ENCODE measurements around the gene M1AP.
A peak's percentile ranks its signal among the peaks of the same experiment; 100 is the strongest.

Gene M1AP

DNA sequence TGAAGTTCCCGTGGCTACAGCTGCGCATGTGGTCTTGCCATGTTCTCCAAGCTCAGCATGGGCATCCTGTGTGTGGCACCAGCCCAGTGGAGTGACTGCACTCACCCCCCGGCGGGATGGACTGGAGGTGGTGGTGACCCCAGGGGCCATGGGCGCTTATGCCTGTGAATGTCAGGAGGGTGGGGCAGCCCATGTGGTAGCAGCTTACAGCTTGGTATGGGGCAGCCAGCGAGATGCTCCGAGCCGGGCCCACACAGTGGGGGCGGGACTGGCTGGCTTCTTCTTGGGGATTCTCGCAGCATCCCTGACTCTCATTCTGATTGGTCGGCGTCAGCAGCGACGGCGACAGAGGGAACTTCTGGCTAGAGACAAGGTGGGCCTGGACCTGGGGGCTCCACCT, 31.5 kb upstream of the M1AP start:
- no peaks in the 10 kb centered on the region for H3K27me3 ChIP-seq (replicated peaks; ENCODE audit: control insufficient read depth, insufficient read depth, low read length)
- no peaks in the 10 kb centered on the region for H3K9me3 ChIP-seq (ENCODE audit: control insufficient read depth, low read length)
- no peak overlapping the region for H3K4me3 ChIP-seq (ENCODE audit: low read length)
- no peaks in the 10 kb centered on the region for H3K4me1 ChIP-seq (ENCODE audit: control insufficient read depth, insufficient read depth, low read length)
- DNase-seq (ENCODE audit: low read depth): no peak
- no peak overlapping the region for H3K9ac ChIP-seq (ENCODE audit: low read length)
- H3K36me3 ChIP-seq (ENCODE audit: control insufficient read depth, insufficient read depth, low read length, severe bottlenecking): peaks cover 7% of the 10 kb centered on the region

DNA sequence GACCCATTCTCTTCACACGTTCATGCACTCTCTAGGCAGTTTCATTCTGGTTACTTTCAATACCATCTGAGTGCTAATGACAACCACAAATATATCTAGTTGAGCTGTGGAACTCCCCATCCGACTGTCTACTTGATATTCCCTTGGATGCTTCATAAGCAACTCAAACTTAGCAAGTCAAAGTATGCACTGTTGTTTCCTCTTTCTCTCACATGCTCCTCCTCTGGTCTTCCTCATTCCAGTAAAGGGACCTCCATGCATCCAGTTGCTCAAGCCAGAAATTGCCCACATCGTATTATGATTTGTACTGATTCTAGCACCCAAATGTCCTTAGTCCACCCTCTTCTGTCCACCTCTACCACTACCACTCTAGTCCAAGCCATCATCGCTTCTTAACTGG, 28.2 kb upstream of the M1AP start:
- H3K9me3 ChIP-seq (ENCODE audit: control insufficient read depth, low read length): no peaks in the 10 kb centered on the region
- H3K27me3 ChIP-seq (replicated peaks; ENCODE audit: control insufficient read depth, insufficient read depth, low read length): no peaks in the 10 kb centered on the region
- H3K9ac ChIP-seq (ENCODE audit: low read length): no peak overlapping the region
- H3K4me1 ChIP-seq (ENCODE audit: control insufficient read depth, insufficient read depth, low read length): peaks cover 12% of the 10 kb centered on the region
- no peak overlapping the region for H3K4me3 ChIP-seq (ENCODE audit: low read length)
- no peak for DNase-seq (ENCODE audit: low read depth)
- peaks cover 7% of the 10 kb centered on the region for H3K36me3 ChIP-seq (ENCODE audit: control insufficient read depth, insufficient read depth, low read length, severe bottlenecking)

DNA sequence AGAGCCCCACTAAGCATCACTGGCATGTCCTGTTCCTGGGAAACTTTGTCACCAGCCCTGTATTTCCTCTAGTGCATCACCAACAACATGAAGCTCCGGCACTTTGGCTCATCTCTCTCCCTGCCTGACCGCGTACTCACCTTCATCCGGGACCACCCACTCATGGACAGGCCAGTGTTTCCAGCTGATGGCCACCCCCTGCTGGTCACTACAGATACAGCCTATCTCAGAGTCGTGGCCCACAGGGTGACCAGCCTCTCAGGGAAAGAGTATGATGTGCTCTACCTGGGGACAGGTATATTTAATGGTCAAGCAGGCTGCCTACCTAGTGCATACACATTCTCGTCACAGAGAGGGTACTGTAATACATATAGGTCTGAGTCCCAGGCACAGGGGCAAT, 27.0 kb upstream of the M1AP start:
- Histone ChIP-seq H3K9me3 (ENCODE audit: control insufficient read depth, low read length) (no peaks in the 10 kb centered on the region), H3K4me3 (ENCODE audit: low read length) (no peak overlapping the region), H3K9ac (ENCODE audit: low read length) (no peak overlapping the region), H3K36me3 (ENCODE audit: control insufficient read depth, insufficient read depth, low read length, severe bottlenecking) (peaks cover 7% of the 10 kb centered on the region), H3K27me3 (replicated peaks; ENCODE audit: control insufficient read depth, insufficient read depth, low read length) (no peaks in the 10 kb centered on the region), H3K4me1 (ENCODE audit: control insufficient read depth, insufficient read depth, low read length) (peaks cover 23% of the 10 kb centered on the region)
- no peak for DNase-seq (ENCODE audit: low read depth)

DNA sequence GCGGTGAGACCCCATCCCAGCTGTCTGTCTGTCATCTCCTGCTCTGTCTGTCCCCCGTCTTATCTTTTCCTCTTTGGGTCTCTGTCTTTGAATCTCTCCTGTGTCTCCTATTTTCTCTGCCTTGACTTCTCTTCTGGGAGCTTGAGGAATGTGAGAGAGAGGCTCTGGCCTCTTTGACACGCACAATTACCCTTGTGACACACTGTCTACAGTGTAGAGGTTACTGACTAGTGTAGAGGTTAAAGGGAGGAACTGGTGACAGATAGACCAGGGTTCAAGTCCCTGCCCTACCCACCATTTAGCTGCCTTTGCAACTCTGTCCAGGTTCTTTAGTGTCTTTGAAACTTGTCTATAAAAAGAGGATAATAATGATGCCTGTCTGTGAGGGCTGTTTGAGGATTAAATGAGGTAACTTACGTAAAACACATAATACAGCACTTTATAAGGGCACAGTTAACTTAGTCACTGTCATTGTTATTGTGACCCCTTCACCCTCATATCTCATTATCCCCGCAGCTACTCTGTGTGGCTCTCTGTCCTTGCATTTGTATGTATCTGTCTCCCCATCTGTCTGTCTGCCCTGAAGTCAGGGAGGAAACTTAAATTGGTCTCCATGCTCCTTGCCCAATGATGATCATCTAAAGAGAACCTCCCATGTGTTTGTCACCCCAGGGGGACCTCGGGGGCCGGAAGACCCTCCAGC, 25.8 kb upstream of the M1AP start:
- no peaks in the 10 kb centered on the region for H3K9me3 ChIP-seq (ENCODE audit: control insufficient read depth, low read length)
- peaks cover 7% of the 10 kb centered on the region for H3K36me3 ChIP-seq (ENCODE audit: control insufficient read depth, insufficient read depth, low read length, severe bottlenecking)
- H3K4me1 ChIP-seq (ENCODE audit: control insufficient read depth, insufficient read depth, low read length): peaks cover 26% of the 10 kb centered on the region
- H3K27me3 ChIP-seq (replicated peaks; ENCODE audit: control insufficient read depth, insufficient read depth, low read length): no peaks in the 10 kb centered on the region
- H3K9ac ChIP-seq (ENCODE audit: low read length): no peak overlapping the region
- H3K4me3 ChIP-seq (ENCODE audit: low read length): no peak overlapping the region
- DNase-seq (ENCODE audit: low read depth): no peak

DNA sequence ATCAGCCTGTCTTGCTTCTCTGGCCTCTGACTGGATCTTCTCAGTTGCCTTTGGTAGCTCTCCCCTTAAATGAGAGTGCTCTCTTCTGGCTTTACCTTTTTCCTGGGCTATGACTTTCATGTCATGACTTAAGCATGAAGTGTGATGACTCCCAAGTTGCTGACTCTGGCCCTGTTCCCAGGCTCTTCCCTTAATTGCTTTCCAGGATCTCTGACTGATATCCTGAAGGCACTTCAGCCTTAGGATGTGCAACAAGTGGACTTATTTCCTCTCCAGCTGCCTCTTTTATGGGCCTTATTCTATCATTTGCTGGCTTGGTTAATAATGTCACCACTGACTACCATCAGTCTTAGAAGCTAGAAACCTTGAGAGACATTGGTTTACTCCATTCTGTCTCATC, 23.3 kb upstream of the M1AP start:
- Histone ChIP-seq H3K4me1 (ENCODE audit: control insufficient read depth, insufficient read depth, low read length) (peaks cover 26% of the 10 kb centered on the region), H3K9ac (ENCODE audit: low read length) (peak overlapping the region; percentile 27), H3K9me3 (ENCODE audit: control insufficient read depth, low read length) (no peaks in the 10 kb centered on the region), H3K4me3 (ENCODE audit: low read length) (no peak overlapping the region), H3K27me3 (replicated peaks; ENCODE audit: control insufficient read depth, insufficient read depth, low read length) (no peaks in the 10 kb centered on the region), H3K36me3 (ENCODE audit: control insufficient read depth, insufficient read depth, low read length, severe bottlenecking) (peaks cover 7% of the 10 kb centered on the region)
- DNase-seq (ENCODE audit: low read depth): no peak

DNA sequence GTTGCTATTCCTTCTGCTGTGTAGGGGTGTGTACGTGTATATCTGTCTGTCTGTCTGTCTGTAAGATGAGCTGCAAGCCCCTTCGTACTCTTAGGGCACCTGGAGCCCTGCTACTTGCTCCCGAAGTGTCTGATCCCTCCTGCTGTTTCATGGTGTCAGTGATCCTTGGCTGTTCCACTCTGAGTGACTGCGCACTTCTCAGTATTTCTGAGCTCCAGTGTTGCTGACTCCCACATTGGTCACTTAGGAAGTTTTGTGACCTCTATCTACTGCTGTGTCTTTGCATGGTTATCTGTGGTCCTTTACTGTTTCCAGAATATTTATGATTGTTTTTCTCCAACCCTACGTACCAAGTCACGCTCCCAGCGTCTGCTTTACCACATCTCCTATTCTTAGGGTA, 22.1 kb upstream of the M1AP start:
- H3K27me3 ChIP-seq (replicated peaks; ENCODE audit: control insufficient read depth, insufficient read depth, low read length): no peaks in the 10 kb centered on the region
- no peaks in the 10 kb centered on the region for H3K9me3 ChIP-seq (ENCODE audit: control insufficient read depth, low read length)
- peak overlapping the region; percentile 37 for H3K9ac ChIP-seq (ENCODE audit: low read length)
- no peak overlapping the region for H3K4me3 ChIP-seq (ENCODE audit: low read length)
- no peak for DNase-seq (ENCODE audit: low read depth)
- peaks cover 26% of the 10 kb centered on the region for H3K4me1 ChIP-seq (ENCODE audit: control insufficient read depth, insufficient read depth, low read length)
- H3K36me3 ChIP-seq (ENCODE audit: control insufficient read depth, insufficient read depth, low read length, severe bottlenecking): no peaks in the 10 kb centered on the region

DNA sequence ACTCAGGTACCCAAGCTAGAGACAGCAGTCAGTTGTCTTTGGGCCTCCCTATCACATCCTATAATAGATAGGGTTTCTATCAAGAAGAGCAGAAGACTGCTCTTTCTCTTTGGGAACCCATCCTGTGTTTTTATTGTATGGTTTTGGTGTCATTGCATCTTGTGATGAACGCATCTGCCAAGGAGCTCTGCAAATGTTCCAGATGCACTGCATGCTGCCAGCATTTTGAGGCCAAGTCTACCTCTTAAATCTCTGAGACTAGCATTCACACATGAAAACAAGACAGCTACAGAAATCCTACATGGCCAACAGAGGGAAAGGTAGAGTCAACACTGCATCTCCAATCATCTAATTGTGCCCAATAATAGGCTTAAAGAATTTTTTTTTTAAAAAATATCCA, 20.0 kb upstream of the M1AP start:
- no peaks in the 10 kb centered on the region for H3K27me3 ChIP-seq (replicated peaks; ENCODE audit: control insufficient read depth, insufficient read depth, low read length)
- H3K36me3 ChIP-seq (ENCODE audit: control insufficient read depth, insufficient read depth, low read length, severe bottlenecking): no peaks in the 10 kb centered on the region
- no peak overlapping the region for H3K9ac ChIP-seq (ENCODE audit: low read length)
- DNase-seq (ENCODE audit: low read depth): no peak
- H3K9me3 ChIP-seq (ENCODE audit: control insufficient read depth, low read length): no peaks in the 10 kb centered on the region
- H3K4me1 ChIP-seq (ENCODE audit: control insufficient read depth, insufficient read depth, low read length): peaks cover 26% of the 10 kb centered on the region
- H3K4me3 ChIP-seq (ENCODE audit: low read length): no peak overlapping the region

DNA sequence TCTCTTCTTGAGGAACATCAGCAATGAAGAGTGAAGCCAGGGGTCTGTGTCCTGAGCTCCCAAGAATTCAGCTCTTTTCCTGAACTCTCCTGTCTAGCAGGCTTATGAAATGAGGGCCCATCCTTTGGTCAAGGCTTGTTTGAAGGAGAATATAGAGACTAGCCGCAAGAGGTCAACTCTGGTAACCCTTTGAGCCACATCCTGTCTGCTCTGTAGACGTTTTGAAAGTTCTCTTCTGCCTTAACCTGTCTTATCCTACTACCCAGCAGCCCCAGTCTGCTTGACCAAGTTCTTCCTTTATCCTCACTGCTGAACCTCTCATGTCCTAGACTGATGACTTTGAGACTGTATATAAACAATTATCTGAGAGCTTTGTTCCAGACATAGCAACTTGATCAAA, 11.3 kb upstream of the M1AP start:
- no peak overlapping the region for H3K4me3 ChIP-seq (ENCODE audit: low read length)
- no peaks in the 10 kb centered on the region for H3K9me3 ChIP-seq (ENCODE audit: control insufficient read depth, low read length)
- DNase-seq (ENCODE audit: low read depth): no peak
- H3K27me3 ChIP-seq (replicated peaks; ENCODE audit: control insufficient read depth, insufficient read depth, low read length): no peaks in the 10 kb centered on the region
- no peak overlapping the region for H3K9ac ChIP-seq (ENCODE audit: low read length)
- H3K36me3 ChIP-seq (ENCODE audit: control insufficient read depth, insufficient read depth, low read length, severe bottlenecking): no peaks in the 10 kb centered on the region
- H3K4me1 ChIP-seq (ENCODE audit: control insufficient read depth, insufficient read depth, low read length): peaks cover 4% of the 10 kb centered on the region

DNA sequence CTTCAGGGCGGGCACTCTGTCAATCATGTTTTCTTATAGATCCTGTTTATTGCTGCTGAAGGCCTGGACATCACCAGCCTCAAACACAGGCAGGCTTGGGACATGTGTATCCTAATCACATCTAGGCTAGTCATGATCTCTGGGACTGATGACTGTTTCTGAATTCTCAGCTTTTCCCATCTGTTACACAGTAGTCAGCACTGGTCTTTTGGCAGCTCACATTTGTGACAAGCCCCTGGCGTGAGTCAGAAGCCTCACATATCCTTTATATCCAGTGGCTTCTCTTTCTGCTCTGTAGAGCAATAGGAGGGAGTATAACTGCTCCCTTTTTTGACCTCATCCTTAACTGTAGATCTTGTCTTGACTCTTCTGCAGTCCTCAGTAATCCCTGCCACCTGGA, 10.4 kb upstream of the M1AP start:
- Histone ChIP-seq H3K27me3 (replicated peaks; ENCODE audit: control insufficient read depth, insufficient read depth, low read length) (no peaks in the 10 kb centered on the region), H3K4me1 (ENCODE audit: control insufficient read depth, insufficient read depth, low read length) (peaks cover 7% of the 10 kb centered on the region), H3K36me3 (ENCODE audit: control insufficient read depth, insufficient read depth, low read length, severe bottlenecking) (no peaks in the 10 kb centered on the region), H3K9ac (ENCODE audit: low read length) (no peak overlapping the region), H3K9me3 (ENCODE audit: control insufficient read depth, low read length) (no peaks in the 10 kb centered on the region), H3K4me3 (ENCODE audit: low read length) (no peak overlapping the region)
- peak; percentile 30 for DNase-seq (ENCODE audit: low read depth)

DNA sequence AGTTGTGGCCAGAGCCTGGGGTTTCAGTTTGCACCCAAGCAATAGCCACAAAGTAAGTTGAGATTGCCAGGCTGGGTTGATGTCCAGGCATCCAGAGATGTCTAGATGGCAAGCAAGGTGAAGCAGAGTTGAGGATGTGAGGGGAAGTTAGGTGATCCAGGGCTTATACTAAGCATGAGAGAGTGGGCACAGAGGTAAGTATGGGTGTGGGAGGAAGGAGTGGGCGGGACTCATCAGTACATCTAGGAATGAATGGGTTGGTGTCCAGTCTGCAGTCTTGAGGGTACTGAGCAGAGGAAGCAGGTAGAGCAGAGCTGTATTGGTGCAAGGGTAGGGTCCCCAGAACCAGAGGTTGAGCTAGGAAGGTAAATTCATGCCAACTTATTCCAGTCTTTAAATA, 7.4 kb upstream of the M1AP start:
- H3K9me3 ChIP-seq (ENCODE audit: control insufficient read depth, low read length): no peaks in the 10 kb centered on the region
- no peak overlapping the region for H3K4me3 ChIP-seq (ENCODE audit: low read length)
- peaks cover 8% of the 10 kb centered on the region for H3K4me1 ChIP-seq (ENCODE audit: control insufficient read depth, insufficient read depth, low read length)
- no peak overlapping the region for H3K9ac ChIP-seq (ENCODE audit: low read length)
- H3K27me3 ChIP-seq (replicated peaks; ENCODE audit: control insufficient read depth, insufficient read depth, low read length): peaks cover 3% of the 10 kb centered on the region
- no peak for DNase-seq (ENCODE audit: low read depth)
- no peaks in the 10 kb centered on the region for H3K36me3 ChIP-seq (ENCODE audit: control insufficient read depth, insufficient read depth, low read length, severe bottlenecking)

DNA sequence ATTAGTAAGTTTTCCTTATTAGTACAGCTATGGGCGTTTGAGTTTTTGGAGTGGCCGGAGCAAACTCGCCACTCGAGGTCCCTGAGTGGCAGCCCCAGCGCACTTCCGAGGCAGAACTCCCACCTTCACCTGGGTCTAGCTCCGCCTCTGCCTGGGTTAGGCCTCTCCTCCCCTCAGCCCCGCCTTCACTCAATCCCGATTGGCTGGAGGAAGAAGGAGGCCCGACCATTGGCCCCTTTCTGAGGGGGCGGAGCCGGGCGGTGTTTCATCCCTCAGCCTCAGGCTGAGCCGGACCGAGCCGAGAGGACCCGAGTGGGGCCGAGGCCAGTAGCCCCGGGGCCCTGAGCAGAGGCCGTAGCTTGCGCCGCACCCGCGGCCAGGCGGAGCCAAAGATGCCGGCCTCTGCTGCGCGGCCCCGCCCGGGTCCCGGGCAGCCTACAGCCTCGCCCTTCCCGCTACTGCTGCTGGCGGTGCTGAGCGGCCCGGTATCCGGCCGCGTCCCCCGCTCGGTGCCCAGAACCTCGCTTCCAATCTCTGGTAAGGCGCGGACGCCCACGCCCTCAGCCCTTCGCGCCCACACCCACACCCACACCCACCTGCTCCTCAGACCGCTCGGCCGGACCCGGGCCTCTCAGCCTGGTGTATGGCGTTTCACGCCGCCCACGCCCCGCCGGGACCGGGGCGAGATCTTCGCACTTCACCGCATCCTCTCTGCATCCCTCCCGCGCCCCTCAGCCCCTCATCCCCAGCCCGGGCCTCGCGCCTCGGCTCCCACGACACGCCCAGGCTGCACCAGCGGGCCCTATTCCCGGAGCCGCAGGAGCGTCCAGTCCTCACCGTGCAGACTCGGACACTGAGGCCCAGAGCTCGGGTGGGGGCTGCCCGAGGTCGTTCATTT, 6.1 kb upstream of the M1AP start, which contains the start of gene SEMA4F:
Gene SEMA4F (plus strand): TSS at position 263 of the 898 bp plus-strand sequence. CDS start 130 bp downstream, at position 393.
- peak within 1 kb of the TSS; percentile 85 for H3K9ac ChIP-seq (ENCODE audit: low read length)
- peak within 1 kb of the TSS; percentile 83 for H3K4me3 ChIP-seq (ENCODE audit: low read length)
- H3K9me3 ChIP-seq (ENCODE audit: control insufficient read depth, low read length): no peaks in the 10 kb centered on the region
- DNase-seq (ENCODE audit: low read depth): peak; percentile 98
- no peaks in the 10 kb centered on the region for H3K36me3 ChIP-seq (ENCODE audit: control insufficient read depth, insufficient read depth, low read length, severe bottlenecking)
- H3K27me3 ChIP-seq (replicated peaks; ENCODE audit: control insufficient read depth, insufficient read depth, low read length): peaks cover 6% of the 10 kb centered on the region
- peaks cover 8% of the 10 kb centered on the region for H3K4me1 ChIP-seq (ENCODE audit: control insufficient read depth, insufficient read depth, low read length)
